Esophagus squamous epithelium (tissue), 5 donors: ENCODE results near the gene UBE2C. TPM values are rescaled to one million over a fixed set of nuclear protein-coding genes. Genes with fewer than 3 reads are reported as not detected.

Source experiments
- DNase-seq: peaks from one replicate; lab custom pipeline; 2025; lab: John Stamatoyannopoulos, UW
- H3K27ac ChIP-seq, 4 donors: fragments of 200-600 bp; sonication (generic); one replicate each; pipeline ENCODE4 v1.5.1; 2016 to 2019; ENCODE audit warnings: mild to moderate bottlenecking in 1 of 4
- H3K27me3 ChIP-seq, 4 donors: fragments of 200-600 bp; sonication (generic); 1 replicate in 3 of 4; 2 replicates in 1 of 4; pipeline versions ENCODE4 v1.5.1 to v1.6.0; 2017 to 2021; ENCODE audit warnings: antibody characterized with exemption in 1 of 4
- H3K36me3 ChIP-seq, 3 donors: fragments of 200-600 bp; sonication (generic); one replicate each; pipeline ENCODE4 v1.5.1; 2016 to 2019
- H3K4me1 ChIP-seq, 3 donors: fragments of 200-600 bp; sonication (generic); one replicate each; pipeline ENCODE4 v1.5.1; 2017 to 2019
- H3K4me3 ChIP-seq, 4 donors: fragments of 200-600 bp; sonication (generic); 1 replicate in 3 of 4; 2 replicates in 1 of 4; pipeline ENCODE4 v1.5.1; 2016 to 2019; ENCODE audit warnings: mild to moderate bottlenecking in 2 of 4, moderate library complexity in 1 of 4
- H3K9me3 ChIP-seq, 3 donors: fragments of 200-600 bp; sonication (generic); one replicate each; pipeline ENCODE4 v1.5.1; 2016 to 2019
- POLR2A ChIP-seq, 4 donors: fragments of 450-650 bp; IDR thresholded peaks; one replicate each; pipeline ENCODE4 v1.6.1; 2017; ENCODE audit warnings: antibody characterized with exemption in 4 of 4, mild to moderate bottlenecking in 4 of 4, moderate library complexity in 3 of 4
- WGBS, 2 donors: methylation state at CpG; one replicate each; pipeline ENCODE4 v1.1.5; 2018; 5-methylcytosine and 5-hydroxymethylcytosine counted together
- intact Hi-C: fragments of 100-400 bp; cut with DNase I; formaldehyde crosslinking; loops from one replicate; pipeline ENCODE4 v1.15.0; 2022
- total RNA-seq, 4 donors: library from RNA; depleted of rRNA; stranded (reverse); fragments of >200 nt; gene quantifications; one replicate each; pipeline ENCODE4 v1.1.0, GENCODE V29; 2016
- TF ChIP-seq, protein P1 (sequence below), 6 experiments: fragments of 450-650 bp in 4 of 6; fragments of 200-600 bp in 2 of 6; sonication (generic) in 2 of 6; IDR thresholded peaks; one replicate each; pipeline ENCODE4 v1.5.1; 2016 to 2019; ENCODE audit warnings: antibody characterized with exemption in 6 of 6, mild to moderate bottlenecking in 4 of 6, moderate library complexity in 4 of 6
- donor health status: DM: yes; HTN: yes; CAD: no.

UBE2C gene
- total RNA-seq, 4 donors from 2014 or later: 17.4 to 54.4 (median 31.2) TPM

GRCh38 chr20:45832619-45833018, 20.2 kb downstream of the UBE2C start:
- Histone ChIP-seq H3K4me3 (peak overlapping the region in 2 of 4 donors; percentile 71 to 85), H3K4me1 (peaks cover 30 to 71% (median 37%) of the 10 kb centered on the region in 3 donors), H3K36me3 (peaks cover 0 to 9% (median 0%) of the 10 kb centered on the region in 3 donors), H3K27me3 (no peaks in the 10 kb centered on the region), H3K9me3 (no peaks in the 10 kb centered on the region), H3K27ac (peak overlapping the region; percentile 88 to 95 (median 91))
- intact Hi-C loops: no loop called here
- TF ChIP-seq, protein P1, sequence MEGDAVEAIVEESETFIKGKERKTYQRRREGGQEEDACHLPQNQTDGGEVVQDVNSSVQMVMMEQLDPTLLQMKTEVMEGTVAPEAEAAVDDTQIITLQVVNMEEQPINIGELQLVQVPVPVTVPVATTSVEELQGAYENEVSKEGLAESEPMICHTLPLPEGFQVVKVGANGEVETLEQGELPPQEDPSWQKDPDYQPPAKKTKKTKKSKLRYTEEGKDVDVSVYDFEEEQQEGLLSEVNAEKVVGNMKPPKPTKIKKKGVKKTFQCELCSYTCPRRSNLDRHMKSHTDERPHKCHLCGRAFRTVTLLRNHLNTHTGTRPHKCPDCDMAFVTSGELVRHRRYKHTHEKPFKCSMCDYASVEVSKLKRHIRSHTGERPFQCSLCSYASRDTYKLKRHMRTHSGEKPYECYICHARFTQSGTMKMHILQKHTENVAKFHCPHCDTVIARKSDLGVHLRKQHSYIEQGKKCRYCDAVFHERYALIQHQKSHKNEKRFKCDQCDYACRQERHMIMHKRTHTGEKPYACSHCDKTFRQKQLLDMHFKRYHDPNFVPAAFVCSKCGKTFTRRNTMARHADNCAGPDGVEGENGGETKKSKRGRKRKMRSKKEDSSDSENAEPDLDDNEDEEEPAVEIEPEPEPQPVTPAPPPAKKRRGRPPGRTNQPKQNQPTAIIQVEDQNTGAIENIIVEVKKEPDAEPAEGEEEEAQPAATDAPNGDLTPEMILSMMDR (IDR thresholded peaks at IDR 0.05): no peak
- no peak for TF ChIP-seq POLR2A (IDR thresholded peaks at IDR 0.05)
- no peak for DNase-seq
- 82% methylated on average over 4 of the region's 4 CpGs; no CpG with 5 or more reads in 1 of the 2 donors for WGBS, 2 donors

- intact Hi-C loops: no loop called here
- peak within 1 kb of the TSS; percentile 58 to 85 (median 78) for H3K4me3 ChIP-seq
- peak within 1 kb of the TSS; percentile 88 to 95 (median 91) for H3K27ac ChIP-seq
- H3K9me3 ChIP-seq: no peaks in the 10 kb centered on the region
- H3K36me3 ChIP-seq: peaks cover 0 to 15% (median 0%) of the 10 kb centered on the region in 3 donors
- DNase-seq: no peak
- no peaks in the 10 kb centered on the region for H3K27me3 ChIP-seq
- TF ChIP-seq POLR2A (IDR thresholded peaks at IDR 0.05): no peak
- TF ChIP-seq, protein P1 (IDR thresholded peaks at IDR 0.05): no peak
- peaks cover 30 to 69% (median 37%) of the 10 kb centered on the region in 3 donors for H3K4me1 ChIP-seq
- WGBS, 2 donors: 5 to 6% methylated on average over 15 to 19 of the region's 35 CpGs
Measured at GRCh38 chr20:45833030-45833882, 20.8 kb downstream of the UBE2C start, which contains the start of gene SNX21. TSS of gene SNX21 (plus strand) at chr20:45833799. CDS start at chr20:45833920, 121 bp downstream.

- 17 to 41% methylated on average over 10 to 13 of the region's 71 CpGs for WGBS, 2 donors
- no peaks in the 10 kb centered on the region for H3K9me3 ChIP-seq
- H3K27me3 ChIP-seq: no peaks in the 10 kb centered on the region
- TF ChIP-seq POLR2A (IDR thresholded peaks at IDR 0.05): peak in 2 of 4 donors; percentile 16 to 61
- TF ChIP-seq, protein P1 (IDR thresholded peaks at IDR 0.05): no peak
- H3K27ac ChIP-seq: peak overlapping the region; percentile 88 to 95 (median 91)
- no peak for DNase-seq
- H3K4me3 ChIP-seq: peak overlapping the region; percentile 58 to 85 (median 78)
- intact Hi-C loops: no loop called here
- peaks cover 30 to 61% (median 33%) of the 10 kb centered on the region in 3 donors for H3K4me1 ChIP-seq
- H3K36me3 ChIP-seq: peaks cover 0 to 24% (median 0%) of the 10 kb centered on the region in 3 donors
Measured at GRCh38 chr20:45833883-45834796, 21.7 kb downstream of the UBE2C start.

- intact Hi-C loops: no loop called here
- Histone ChIP-seq H3K27ac (peak overlapping the region; percentile 88 to 95 (median 91)), H3K36me3 (peaks cover 0 to 31% (median 0%) of the 10 kb centered on the region in 3 donors), H3K4me3 (peak overlapping the region; percentile 58 to 85 (median 78)), H3K27me3 (no peaks in the 10 kb centered on the region), H3K4me1 (peaks cover 30 to 55% (median 33%) of the 10 kb centered on the region in 3 donors), H3K9me3 (no peaks in the 10 kb centered on the region)
- TF ChIP-seq, protein P1 (IDR thresholded peaks at IDR 0.05): no peak
- no peak for TF ChIP-seq POLR2A (IDR thresholded peaks at IDR 0.05)
- DNase-seq: no peak
- WGBS, 2 donors: 70 to 85% methylated on average over 2 to 10 of the region's 14 CpGs
Measured at GRCh38 chr20:45834797-45835161, 22.3 kb downstream of the UBE2C start.
